Measurements from ENCODE around the gene SHC4.

GRCh38 chr15:48866141-48866563, 97.6 kb downstream of the SHC4 start:
- TF ChIP-seq POLR2A (IDR thresholded peaks at IDR 0.05; ENCODE audit: extremely low read depth, insufficient read length), result no peak
- TF ChIP-seq, protein P1, sequence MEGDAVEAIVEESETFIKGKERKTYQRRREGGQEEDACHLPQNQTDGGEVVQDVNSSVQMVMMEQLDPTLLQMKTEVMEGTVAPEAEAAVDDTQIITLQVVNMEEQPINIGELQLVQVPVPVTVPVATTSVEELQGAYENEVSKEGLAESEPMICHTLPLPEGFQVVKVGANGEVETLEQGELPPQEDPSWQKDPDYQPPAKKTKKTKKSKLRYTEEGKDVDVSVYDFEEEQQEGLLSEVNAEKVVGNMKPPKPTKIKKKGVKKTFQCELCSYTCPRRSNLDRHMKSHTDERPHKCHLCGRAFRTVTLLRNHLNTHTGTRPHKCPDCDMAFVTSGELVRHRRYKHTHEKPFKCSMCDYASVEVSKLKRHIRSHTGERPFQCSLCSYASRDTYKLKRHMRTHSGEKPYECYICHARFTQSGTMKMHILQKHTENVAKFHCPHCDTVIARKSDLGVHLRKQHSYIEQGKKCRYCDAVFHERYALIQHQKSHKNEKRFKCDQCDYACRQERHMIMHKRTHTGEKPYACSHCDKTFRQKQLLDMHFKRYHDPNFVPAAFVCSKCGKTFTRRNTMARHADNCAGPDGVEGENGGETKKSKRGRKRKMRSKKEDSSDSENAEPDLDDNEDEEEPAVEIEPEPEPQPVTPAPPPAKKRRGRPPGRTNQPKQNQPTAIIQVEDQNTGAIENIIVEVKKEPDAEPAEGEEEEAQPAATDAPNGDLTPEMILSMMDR (IDR thresholded peaks at IDR 0.05; ENCODE audit: low read depth, low read length), result no peak
